ENCODE data around the gene SERPINB6. TPM values are rescaled to one million over a fixed set of nuclear protein-coding genes. Genes with fewer than 3 reads are reported as not detected.

The SERPINB6 gene
- total and polyA plus RNA-seq, 9 of the 15 experiments (the other 6 are each of a cell fraction or from before 2014, with no cell fraction given), result 86.6 to 211 (median 143) TPM

DNA sequence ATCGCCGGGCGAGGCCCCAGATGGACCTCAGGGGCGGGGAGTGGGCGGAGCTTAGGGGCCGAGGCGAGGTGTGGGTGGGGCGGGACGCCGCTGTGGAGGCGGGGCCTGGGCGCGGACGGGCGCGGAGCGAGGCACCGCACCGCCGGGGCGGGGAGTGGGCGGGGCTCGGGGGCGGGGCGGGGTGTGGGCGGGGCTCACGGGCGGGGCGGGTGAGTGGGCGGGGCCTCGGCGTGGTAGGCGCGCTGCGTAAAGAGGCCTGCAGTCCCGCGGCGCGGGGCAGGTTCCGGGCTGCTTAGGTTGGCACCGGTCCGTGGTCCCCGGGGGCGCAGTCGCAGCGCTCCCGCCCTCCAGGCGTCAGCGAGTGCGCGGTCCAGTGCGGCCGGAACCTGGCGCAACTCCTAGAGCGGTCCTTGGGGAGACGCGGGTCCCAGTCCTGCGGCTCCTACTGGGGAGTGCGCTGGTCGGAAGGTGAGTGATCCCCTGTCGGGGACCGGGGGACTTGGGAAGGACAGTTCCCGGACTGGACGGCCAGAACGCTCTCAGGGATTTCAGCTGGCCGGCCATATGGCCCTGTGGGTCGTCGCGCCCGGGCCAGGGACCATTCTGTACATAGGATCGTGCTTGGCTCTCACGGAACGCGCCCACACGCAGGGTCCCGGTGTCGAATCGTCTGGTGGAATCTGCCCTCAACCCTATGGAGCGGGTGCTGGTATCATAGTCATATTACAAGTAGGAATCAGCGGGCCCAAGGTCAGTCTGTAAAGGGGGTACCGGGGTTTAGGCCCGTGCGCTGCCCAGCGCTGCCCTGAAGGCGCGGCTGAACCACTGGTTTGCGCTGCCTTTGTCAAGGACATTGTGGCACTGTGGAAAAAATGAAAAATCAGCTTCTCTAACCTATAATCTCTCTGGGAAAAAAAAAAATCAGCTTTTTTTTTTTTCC is 28.5 kb upstream of the SERPINB6 start, which contains the start of gene NQO2 (continued):
- TF ChIP-seq SIN3A (IDR thresholded peaks at IDR 0.05; ENCODE audit: borderline replicate concordance in 2 of 2, control insufficient read depth in 1 of 2, low read depth in 2 of 2, low read length in 2 of 2), result peak in 1 of 2 experiments; percentile 71; a peak in 2 of 4 replicates
- no peak for TF ChIP-seq DACH1 (IDR thresholded peaks at IDR 0.05; ENCODE audit: partially characterized antibody)
- TF ChIP-seq MXI1 (IDR thresholded peaks at IDR 0.05; ENCODE audit: low read depth, low read length), result no peak
- no peak for TF ChIP-seq ZNF699 (CRISPR knock-in tag; IDR thresholded peaks at IDR 0.05; ENCODE audit: insufficient replicate concordance)
- TF ChIP-seq, protein P1, sequence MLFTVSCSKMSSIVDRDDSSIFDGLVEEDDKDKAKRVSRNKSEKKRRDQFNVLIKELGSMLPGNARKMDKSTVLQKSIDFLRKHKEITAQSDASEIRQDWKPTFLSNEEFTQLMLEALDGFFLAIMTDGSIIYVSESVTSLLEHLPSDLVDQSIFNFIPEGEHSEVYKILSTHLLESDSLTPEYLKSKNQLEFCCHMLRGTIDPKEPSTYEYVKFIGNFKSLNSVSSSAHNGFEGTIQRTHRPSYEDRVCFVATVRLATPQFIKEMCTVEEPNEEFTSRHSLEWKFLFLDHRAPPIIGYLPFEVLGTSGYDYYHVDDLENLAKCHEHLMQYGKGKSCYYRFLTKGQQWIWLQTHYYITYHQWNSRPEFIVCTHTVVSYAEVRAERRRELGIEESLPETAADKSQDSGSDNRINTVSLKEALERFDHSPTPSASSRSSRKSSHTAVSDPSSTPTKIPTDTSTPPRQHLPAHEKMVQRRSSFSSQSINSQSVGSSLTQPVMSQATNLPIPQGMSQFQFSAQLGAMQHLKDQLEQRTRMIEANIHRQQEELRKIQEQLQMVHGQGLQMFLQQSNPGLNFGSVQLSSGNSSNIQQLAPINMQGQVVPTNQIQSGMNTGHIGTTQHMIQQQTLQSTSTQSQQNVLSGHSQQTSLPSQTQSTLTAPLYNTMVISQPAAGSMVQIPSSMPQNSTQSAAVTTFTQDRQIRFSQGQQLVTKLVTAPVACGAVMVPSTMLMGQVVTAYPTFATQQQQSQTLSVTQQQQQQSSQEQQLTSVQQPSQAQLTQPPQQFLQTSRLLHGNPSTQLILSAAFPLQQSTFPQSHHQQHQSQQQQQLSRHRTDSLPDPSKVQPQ (CRISPR knock-in tag; IDR thresholded peaks at IDR 0.05; ENCODE audit: borderline replicate concordance), result no peak
- TF ChIP-seq ZNF23 (CRISPR knock-in tag; IDR thresholded peaks at IDR 0.05), result no peak
- TF ChIP-seq TCF3 (CRISPR knock-in tag; IDR thresholded peaks at IDR 0.05), result no peak
- TF ChIP-seq EGR1 (conservative IDR thresholded peaks at IDR 0.05), result peak; percentile 64
- TF ChIP-seq, protein P2, sequence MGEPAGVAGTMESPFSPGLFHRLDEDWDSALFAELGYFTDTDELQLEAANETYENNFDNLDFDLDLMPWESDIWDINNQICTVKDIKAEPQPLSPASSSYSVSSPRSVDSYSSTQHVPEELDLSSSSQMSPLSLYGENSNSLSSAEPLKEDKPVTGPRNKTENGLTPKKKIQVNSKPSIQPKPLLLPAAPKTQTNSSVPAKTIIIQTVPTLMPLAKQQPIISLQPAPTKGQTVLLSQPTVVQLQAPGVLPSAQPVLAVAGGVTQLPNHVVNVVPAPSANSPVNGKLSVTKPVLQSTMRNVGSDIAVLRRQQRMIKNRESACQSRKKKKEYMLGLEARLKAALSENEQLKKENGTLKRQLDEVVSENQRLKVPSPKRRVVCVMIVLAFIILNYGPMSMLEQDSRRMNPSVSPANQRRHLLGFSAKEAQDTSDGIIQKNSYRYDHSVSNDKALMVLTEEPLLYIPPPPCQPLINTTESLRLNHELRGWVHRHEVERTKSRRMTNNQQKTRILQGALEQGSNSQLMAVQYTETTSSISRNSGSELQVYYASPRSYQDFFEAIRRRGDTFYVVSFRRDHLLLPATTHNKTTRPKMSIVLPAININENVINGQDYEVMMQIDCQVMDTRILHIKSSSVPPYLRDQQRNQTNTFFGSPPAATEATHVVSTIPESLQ (CRISPR knock-in tag; IDR thresholded peaks at IDR 0.05), result no peak
- TF ChIP-seq THAP12 (CRISPR knock-in tag; IDR thresholded peaks at IDR 0.05), result peak; percentile 91
- TF ChIP-seq SMARCA4 (IDR thresholded peaks at IDR 0.05), result no peak
- no peak for TF ChIP-seq ARHGAP35 (IDR thresholded peaks at IDR 0.05; ENCODE audit: partially characterized antibody)
- 0 out of 2 replicates have a peak, but pooled peaks have one; percentile 17 for TF ChIP-seq FOXO4 (CRISPR knock-in tag; IDR thresholded peaks at IDR 0.05)
- no peak for TF ChIP-seq DMBX1 (CRISPR knock-in tag; IDR thresholded peaks at IDR 0.05; ENCODE audit: borderline replicate concordance)
- no peak for TF ChIP-seq ZC3H8 (IDR thresholded peaks at IDR 0.05)
- TF ChIP-seq NCOA2 (IDR thresholded peaks at IDR 0.05; ENCODE audit: partially characterized antibody in 2 of 2), result no peak
- TF ChIP-seq ZNF507 (tag; conservative IDR thresholded peaks at IDR 0.05), result no peak

Data from K562 (cell line).